Measurements from ENCODE around the gene UQCR11.

Gene UQCR11

GRCh38 chr19:1585243-1585580, 20.1 kb downstream of the UQCR11 start:
- DNase-seq = no peak

GRCh38 chr19:1584500-1585242, 20.6 kb downstream of the UQCR11 start:
- DNase-seq = no peak

GRCh38 chr19:1582201-1582600, 23.1 kb downstream of the UQCR11 start:
- no peak for DNase-seq

GRCh38 chr19:1580957-1581356, 24.3 kb downstream of the UQCR11 start:
- DNase-seq = no peak

- no peak for DNase-seq
Observed at GRCh38 chr19:1580382-1580781, 24.9 kb downstream of the UQCR11 start.

- DNase-seq = no peak
Observed at GRCh38 chr19:1579222-1579621, 26.0 kb downstream of the UQCR11 start.

- no peak for DNase-seq
Observed at GRCh38 chr19:1577929-1578618, 27.2 kb downstream of the UQCR11 start.

GRCh38 chr19:1577090-1577928, 28.0 kb downstream of the UQCR11 start:
- DNase-seq = no peak

GRCh38 chr19:1576242-1577089, 28.8 kb downstream of the UQCR11 start:
- no peak for DNase-seq

- no peak for DNase-seq
Observed at GRCh38 chr19:1575323-1576241, 29.7 kb downstream of the UQCR11 start.

- no peak for DNase-seq
Observed at GRCh38 chr19:1574354-1575136, 30.7 kb downstream of the UQCR11 start.

- no peak for DNase-seq
Observed at GRCh38 chr19:1572795-1573194, 32.5 kb downstream of the UQCR11 start.

GRCh38 chr19:1571358-1571757, 33.9 kb downstream of the UQCR11 start:
- no peak for DNase-seq

GRCh38 chr19:1570836-1571235, 34.4 kb downstream of the UQCR11 start:
- DNase-seq = no peak

- DNase-seq = no peak
Observed at GRCh38 chr19:1569997-1570396, 35.3 kb downstream of the UQCR11 start.

- DNase-seq = peak; percentile 2
Observed at GRCh38 chr19:1568320-1569019, 36.8 kb downstream of the UQCR11 start, which contains the start of gene MEX3D. MEX3D (minus strand) TSS chr19:1568325; CDS start chr19:1568058, 267 bp downstream.

- DNase-seq = no peak
Observed at GRCh38 chr19:1567848-1568227, 37.4 kb downstream of the UQCR11 start.

- DNase-seq = no peak
Observed at GRCh38 chr19:1567116-1567847, 38.0 kb downstream of the UQCR11 start.

- DNase-seq = no peak
Observed at GRCh38 chr19:1566392-1567115, 38.7 kb downstream of the UQCR11 start.

All from NCI-H510A treated with DMSO at 0.1 percent for 48 hours (cell line).